Measurements from ENCODE around the gene ZSCAN30. TPM values are rescaled to one million over a fixed set of nuclear protein-coding genes. Genes with fewer than 3 reads are reported as not detected.
A peak's percentile ranks its signal among the peaks of the same experiment; 100 is the strongest.

The ZSCAN30 gene
- total and polyA plus RNA-seq, 9 of the 15 experiments (the other 6 are each of a cell fraction or from before 2014, with no cell fraction given) = 4.6 to 13.6 (median 10.8) TPM

DNA sequence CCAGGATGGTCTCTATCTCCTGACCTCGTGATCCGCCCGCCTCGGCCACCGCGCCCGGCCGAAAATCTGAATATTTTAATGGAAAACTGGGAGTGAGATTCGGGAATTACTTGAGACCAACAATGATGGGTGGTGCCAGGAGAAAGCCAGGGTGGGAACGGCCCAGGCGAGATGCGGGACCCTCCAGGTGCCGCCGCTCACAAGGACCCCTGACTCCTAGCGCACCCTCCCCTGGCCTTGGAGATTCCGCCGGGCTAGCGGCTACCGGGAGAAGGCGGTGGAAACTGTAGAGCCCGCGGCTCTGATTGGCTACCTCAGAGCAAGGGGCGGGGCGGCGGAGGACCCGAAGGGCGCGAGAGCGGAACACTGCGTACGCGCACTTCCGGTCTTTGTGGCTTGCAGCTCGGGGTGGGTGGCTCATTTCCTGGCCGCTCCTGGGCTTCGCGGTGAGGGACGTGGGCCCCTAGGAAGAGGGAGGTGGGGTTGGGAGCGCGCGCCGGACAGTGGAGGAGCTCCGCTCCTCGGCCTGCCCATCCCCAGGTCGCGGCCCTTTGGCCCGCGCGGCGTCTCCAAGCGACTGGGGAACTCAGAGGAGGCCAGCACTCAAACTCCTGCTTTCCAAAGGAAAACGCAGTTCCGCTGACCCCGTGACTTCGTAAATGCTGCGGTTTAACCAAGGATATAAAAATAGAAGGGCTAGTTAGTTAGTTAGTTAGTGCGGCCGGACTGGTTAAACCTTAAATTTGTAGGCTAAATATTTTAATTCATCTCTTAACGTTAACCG is 49.2 kb downstream of the ZSCAN30 start, which contains the start of gene ZNF397 (continued):
- TF ChIP-seq, protein P1, sequence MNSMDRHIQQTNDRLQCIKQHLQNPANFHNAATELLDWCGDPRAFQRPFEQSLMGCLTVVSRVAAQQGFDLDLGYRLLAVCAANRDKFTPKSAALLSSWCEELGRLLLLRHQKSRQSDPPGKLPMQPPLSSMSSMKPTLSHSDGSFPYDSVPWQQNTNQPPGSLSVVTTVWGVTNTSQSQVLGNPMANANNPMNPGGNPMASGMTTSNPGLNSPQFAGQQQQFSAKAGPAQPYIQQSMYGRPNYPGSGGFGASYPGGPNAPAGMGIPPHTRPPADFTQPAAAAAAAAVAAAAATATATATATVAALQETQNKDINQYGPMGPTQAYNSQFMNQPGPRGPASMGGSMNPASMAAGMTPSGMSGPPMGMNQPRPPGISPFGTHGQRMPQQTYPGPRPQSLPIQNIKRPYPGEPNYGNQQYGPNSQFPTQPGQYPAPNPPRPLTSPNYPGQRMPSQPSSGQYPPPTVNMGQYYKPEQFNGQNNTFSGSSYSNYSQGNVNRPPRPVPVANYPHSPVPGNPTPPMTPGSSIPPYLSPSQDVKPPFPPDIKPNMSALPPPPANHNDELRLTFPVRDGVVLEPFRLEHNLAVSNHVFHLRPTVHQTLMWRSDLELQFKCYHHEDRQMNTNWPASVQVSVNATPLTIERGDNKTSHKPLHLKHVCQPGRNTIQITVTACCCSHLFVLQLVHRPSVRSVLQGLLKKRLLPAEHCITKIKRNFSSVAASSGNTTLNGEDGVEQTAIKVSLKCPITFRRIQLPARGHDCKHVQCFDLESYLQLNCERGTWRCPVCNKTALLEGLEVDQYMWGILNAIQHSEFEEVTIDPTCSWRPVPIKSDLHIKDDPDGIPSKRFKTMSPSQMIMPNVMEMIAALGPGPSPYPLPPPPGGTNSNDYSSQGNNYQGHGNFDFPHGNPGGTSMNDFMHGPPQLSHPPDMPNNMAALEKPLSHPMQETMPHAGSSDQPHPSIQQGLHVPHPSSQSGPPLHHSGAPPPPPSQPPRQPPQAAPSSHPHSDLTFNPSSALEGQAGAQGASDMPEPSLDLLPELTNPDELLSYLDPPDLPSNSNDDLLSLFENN (IDR thresholded peaks at IDR 0.05; ENCODE audit: low read depth in 2 of 2, low read length in 2 of 2) = peak in 1 of 2 experiments; percentile 12; a peak in 1 of 4 replicates
- TF ChIP-seq ZNF263 (CRISPR knock-in tag; IDR thresholded peaks at IDR 0.05; ENCODE audit: borderline replicate concordance) (peak; percentile 61; the same call in 1 of the 2 replicates), TCFL5 (CRISPR knock-in tag; conservative IDR thresholded peaks at IDR 0.05) (0 out of 2 replicates have a peak, but pooled peaks have one; percentile 21), CREM (IDR thresholded peaks at IDR 0.05; ENCODE audit: low read depth) (peak; percentile 88), ETV6 (IDR thresholded peaks at IDR 0.05; ENCODE audit: borderline replicate concordance in 1 of 2, low read depth in 2 of 2, low read length in 1 of 2) (peak in 1 of 2 experiments; percentile 78; a peak in 2 of 4 replicates), ETV6 (CRISPR knock-in tag; IDR thresholded peaks at IDR 0.05; ENCODE audit: borderline replicate concordance) (no peak), MAZ (CRISPR knock-in tag; conservative IDR thresholded peaks at IDR 0.05 in 1 of 2, IDR thresholded peaks at IDR 0.05 in 1 of 2) (peak; percentile 76 to 79; a peak in 3 of 4 replicates), MEIS2 (IDR thresholded peaks at IDR 0.05; ENCODE audit: partially characterized antibody) (no peak), DACH1 (IDR thresholded peaks at IDR 0.05; ENCODE audit: partially characterized antibody) (peak; percentile 7), USF2 (CRISPR knock-in tag; IDR thresholded peaks at IDR 0.05) (0 out of 2 replicates have a peak, but pooled peaks have one; percentile 28), ZNF75A (CRISPR knock-in tag; IDR thresholded peaks at IDR 0.05) (0 out of 2 replicates have a peak, but pooled peaks have one; percentile 39), HNRNPLL (IDR thresholded peaks at IDR 0.05; ENCODE audit: low read depth, low read length, poor library complexity, severe bottlenecking) (peak; percentile 82), DEAF1 (CRISPR knock-in tag; IDR thresholded peaks at IDR 0.05) (0 out of 2 replicates have a peak, but pooled peaks have one; percentile 23), ELF2 (CRISPR knock-in tag; IDR thresholded peaks at IDR 0.05) (peak; percentile 77; the same call in 1 of the 2 replicates), POLR2B (IDR thresholded peaks at IDR 0.05; ENCODE audit: low read depth, partially characterized antibody) (peak; percentile 96), FOSL1 (tag; conservative IDR thresholded peaks at IDR 0.05) (peak; percentile 27; the same call in 1 of the 2 replicates)
- TF ChIP-seq, protein P2, sequence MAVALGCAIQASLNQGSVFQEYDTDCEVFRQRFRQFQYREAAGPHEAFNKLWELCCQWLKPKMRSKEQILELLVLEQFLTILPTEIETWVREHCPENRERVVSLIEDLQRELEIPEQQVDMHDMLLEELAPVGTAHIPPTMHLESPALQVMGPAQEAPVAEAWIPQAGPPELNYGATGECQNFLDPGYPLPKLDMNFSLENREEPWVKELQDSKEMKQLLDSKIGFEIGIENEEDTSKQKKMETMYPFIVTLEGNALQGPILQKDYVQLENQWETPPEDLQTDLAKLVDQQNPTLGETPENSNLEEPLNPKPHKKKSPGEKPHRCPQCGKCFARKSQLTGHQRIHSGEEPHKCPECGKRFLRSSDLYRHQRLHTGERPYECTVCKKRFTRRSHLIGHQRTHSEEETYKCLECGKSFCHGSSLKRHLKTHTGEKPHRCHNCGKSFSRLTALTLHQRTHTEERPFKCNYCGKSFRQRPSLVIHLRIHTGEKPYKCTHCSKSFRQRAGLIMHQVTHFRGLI (CRISPR knock-in tag; IDR thresholded peaks at IDR 0.05) = 0 out of 2 replicates have a peak, but pooled peaks have one; percentile 20

Measured in K562 (cell line).